ENCODE measurements around the gene C4BPB.
A peak's percentile ranks its signal among the peaks of the same experiment; 100 is the strongest.

Gene C4BPB

GRCh38 chr1:207084232-207084631 is 4.4 kb upstream of the C4BPB start:
- TF ChIP-seq CTCF (IDR thresholded peaks at IDR 0.05; ENCODE audit: borderline replicate concordance, insufficient read depth, low read depth, low read length) = no peak
- no peak overlapping the region for H3K4me3 ChIP-seq (ENCODE audit: low read depth, low read length)

- peak; percentile 61 for TF ChIP-seq CTCF (IDR thresholded peaks at IDR 0.05; ENCODE audit: borderline replicate concordance, insufficient read depth, low read depth, low read length)
- no peak overlapping the region for H3K4me3 ChIP-seq (ENCODE audit: low read depth, low read length)
Observed at GRCh38 chr1:207084701-207085180, 3.9 kb upstream of the C4BPB start.

GRCh38 chr1:207085887-207086286 is 2.8 kb upstream of the C4BPB start:
- no peak for TF ChIP-seq CTCF (IDR thresholded peaks at IDR 0.05; ENCODE audit: borderline replicate concordance, insufficient read depth, low read depth, low read length)
- H3K4me3 ChIP-seq (ENCODE audit: low read depth, low read length) = no peak overlapping the region

DNA sequence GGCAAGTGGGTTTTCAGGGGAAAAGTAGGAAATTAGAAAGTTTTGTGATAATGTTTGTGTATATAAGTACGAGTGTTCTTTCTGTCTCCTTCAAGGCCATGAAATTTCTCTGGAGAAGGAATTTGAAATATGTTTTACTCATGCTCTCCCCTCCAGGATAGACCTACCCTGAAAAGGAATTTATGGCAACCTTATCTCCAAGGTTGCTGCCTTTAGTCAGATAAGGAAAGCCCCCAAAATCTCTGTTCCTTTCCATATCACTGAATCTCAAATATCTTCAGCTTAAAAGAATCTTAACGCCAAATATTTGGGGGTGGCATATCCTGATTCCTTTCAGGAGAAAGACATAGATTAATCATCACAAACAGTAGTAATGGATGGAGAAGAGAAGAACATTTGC is 499 bp upstream of the C4BPB start:
- TF ChIP-seq CTCF (IDR thresholded peaks at IDR 0.05; ENCODE audit: borderline replicate concordance, insufficient read depth, low read depth, low read length) = no peak
- no peak overlapping the region for H3K4me3 ChIP-seq (ENCODE audit: low read depth, low read length)

GRCh38 chr1:207089627-207090355 is 1.1 kb downstream of the C4BPB start:
- H3K4me3 ChIP-seq (ENCODE audit: low read depth, low read length) = no peak overlapping the region
- no peak for TF ChIP-seq CTCF (IDR thresholded peaks at IDR 0.05; ENCODE audit: borderline replicate concordance, insufficient read depth, low read depth, low read length)

- no peak overlapping the region for H3K4me3 ChIP-seq (ENCODE audit: low read depth, low read length)
- no peak for TF ChIP-seq CTCF (IDR thresholded peaks at IDR 0.05; ENCODE audit: borderline replicate concordance, insufficient read depth, low read depth, low read length)
Observed at GRCh38 chr1:207091200-207091908, 2.7 kb downstream of the C4BPB start.

DNA sequence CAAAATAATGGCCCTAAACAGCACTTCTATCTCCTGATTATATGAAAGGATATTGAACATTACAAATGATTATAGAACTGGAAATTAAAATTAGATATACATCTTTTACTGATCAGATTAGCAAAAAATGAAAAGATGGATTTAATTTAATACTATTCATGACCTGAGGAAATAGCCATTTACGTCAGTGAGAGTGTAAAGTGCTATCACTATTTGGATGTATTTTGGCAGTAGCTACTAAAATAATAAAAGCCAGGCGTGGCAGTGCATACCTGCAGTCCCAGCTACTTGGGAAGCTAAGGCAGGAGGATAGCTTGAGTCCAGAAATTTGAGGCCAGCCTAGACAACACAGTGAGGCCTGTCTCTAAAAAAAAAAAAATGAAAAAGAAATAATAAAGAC is 5.3 kb downstream of the C4BPB start:
- H3K4me3 ChIP-seq (ENCODE audit: low read depth, low read length) = no peak overlapping the region
- TF ChIP-seq CTCF (IDR thresholded peaks at IDR 0.05; ENCODE audit: borderline replicate concordance, insufficient read depth, low read depth, low read length) = no peak

All from GM12875 (cell line).